KMS-11 (cell line): ENCODE data around the gene HSPA1B.

Source experiments
- H2AFZ ChIP-seq: fragments of 200-600 bp; sonication (generic); 2 replicates; pipeline ENCODE4 v1.6.1; 2016; ENCODE audit warnings: antibody characterized with exemption, mixed run types, low read depth
- H3K27ac ChIP-seq: fragments of 200-600 bp; sonication (generic); 2 replicates; pipeline ENCODE4 v1.6.1; 2016; ENCODE audit warnings: mild to moderate bottlenecking, mixed run types
- H3K27me3 ChIP-seq: fragments of 200-600 bp; sonication (generic); 2 replicates; pipeline ENCODE4 v1.6.1; 2017; ENCODE audit warnings: mild to moderate bottlenecking, low read depth, mixed run types, moderate library complexity; ENCODE audit not compliant: insufficient read depth
- H3K36me3 ChIP-seq: fragments of 200-600 bp; sonication (generic); 2 replicates; pipeline ENCODE4 v1.6.1; 2017; ENCODE audit warnings: mild to moderate bottlenecking, mixed run types; ENCODE audit not compliant: insufficient read depth
- H3K4me1 ChIP-seq: fragments of 200-600 bp; sonication (generic); 2 replicates; pipeline ENCODE4 v1.6.1; 2016; ENCODE audit warnings: mild to moderate bottlenecking, low read depth, mixed run types; ENCODE audit not compliant: poor library complexity, severe bottlenecking
- H3K4me2 ChIP-seq: fragments of 200-600 bp; sonication (generic); 2 replicates; pipeline ENCODE4 v1.7.0; 2016; ENCODE audit warnings: mild to moderate bottlenecking, mixed run types
- H3K4me3 ChIP-seq: fragments of 200-600 bp; sonication (generic); IDR thresholded peaks from 2 replicates; pipeline ENCODE4 v1.6.1; 2017; ENCODE audit warnings: low read depth, low read length, mixed read lengths; ENCODE audit not compliant: insufficient read depth
- H3K79me2 ChIP-seq: fragments of 200-600 bp; sonication (generic); 2 replicates; pipeline ENCODE4 v1.6.1; 2016; ENCODE audit warnings: low read depth, mixed run types; ENCODE audit not compliant: insufficient read depth
- H3K9ac ChIP-seq: fragments of 200-600 bp; sonication (generic); 2 replicates; pipeline ENCODE4 v1.6.1; 2016; ENCODE audit warnings: mild to moderate bottlenecking, mixed run types
- H4K20me1 ChIP-seq: fragments of 200-600 bp; sonication (generic); 2 replicates; pipeline ENCODE4 v1.6.1; 2016; ENCODE audit warnings: mild to moderate bottlenecking, mixed run types; ENCODE audit not compliant: insufficient read depth
- TF ChIP-seq, protein P1 (sequence below): fragments of 200-600 bp; sonication (generic); conservative IDR thresholded peaks from 2 replicates; pipeline ENCODE4 v1.6.1; 2017; ENCODE audit warnings: low read depth, mild to moderate bottlenecking, antibody characterized with exemption, low read length, moderate library complexity, mixed read lengths

HSPA1B gene

DNA sequence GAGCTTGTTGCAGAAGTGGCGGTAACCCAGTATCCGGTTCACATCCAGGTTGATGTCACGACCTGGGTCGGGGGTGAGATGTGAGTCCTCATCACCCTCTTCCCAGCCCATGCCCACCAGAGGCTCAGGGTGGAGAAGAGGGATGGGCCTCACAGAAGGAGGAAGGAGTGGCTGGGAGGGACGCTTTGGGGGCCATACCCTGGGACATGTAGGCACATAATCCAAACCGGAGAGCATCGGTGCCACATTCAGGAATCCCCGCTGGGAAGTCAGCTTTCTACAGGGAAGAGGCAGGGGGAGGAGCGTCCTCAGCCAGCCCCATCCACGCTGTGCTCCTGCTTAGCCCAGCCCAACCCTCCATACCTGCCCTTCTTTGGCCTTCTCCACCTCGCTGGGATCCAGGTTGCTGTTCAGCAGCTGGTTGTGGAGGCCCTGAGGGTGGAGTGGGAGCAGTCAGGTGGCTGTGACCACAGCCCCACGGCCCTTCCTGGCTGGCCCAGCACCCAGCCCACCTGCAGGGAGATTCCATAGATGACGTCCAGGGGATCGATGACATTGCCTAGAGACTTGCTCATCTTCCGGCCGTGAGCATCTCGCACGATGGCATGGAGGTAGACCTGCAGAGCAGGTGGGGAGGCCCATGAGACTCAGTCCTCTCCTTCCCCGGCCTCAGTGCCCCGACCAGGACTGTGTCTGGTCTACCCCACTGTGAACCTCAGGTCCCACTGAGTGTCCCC lies 46.9 kb upstream of the HSPA1B start:
- Histone ChIP-seq H3K36me3 (peaks cover 10% of the 10 kb centered on the region; the same call in 1 of the 2 replicates), H4K20me1 (no peaks in the 10 kb centered on the region), H3K9ac (no peak overlapping the region), H3K4me2 (no peak overlapping the region), H3K4me3 (no peak overlapping the region), H3K27me3 (no peaks in the 10 kb centered on the region), H2AFZ (no peak overlapping the region), H3K4me1 (peaks cover 33% of the 10 kb centered on the region), H3K27ac (no peak overlapping the region), H3K79me2 (no peaks in the 10 kb centered on the region)
- TF ChIP-seq, protein P1, sequence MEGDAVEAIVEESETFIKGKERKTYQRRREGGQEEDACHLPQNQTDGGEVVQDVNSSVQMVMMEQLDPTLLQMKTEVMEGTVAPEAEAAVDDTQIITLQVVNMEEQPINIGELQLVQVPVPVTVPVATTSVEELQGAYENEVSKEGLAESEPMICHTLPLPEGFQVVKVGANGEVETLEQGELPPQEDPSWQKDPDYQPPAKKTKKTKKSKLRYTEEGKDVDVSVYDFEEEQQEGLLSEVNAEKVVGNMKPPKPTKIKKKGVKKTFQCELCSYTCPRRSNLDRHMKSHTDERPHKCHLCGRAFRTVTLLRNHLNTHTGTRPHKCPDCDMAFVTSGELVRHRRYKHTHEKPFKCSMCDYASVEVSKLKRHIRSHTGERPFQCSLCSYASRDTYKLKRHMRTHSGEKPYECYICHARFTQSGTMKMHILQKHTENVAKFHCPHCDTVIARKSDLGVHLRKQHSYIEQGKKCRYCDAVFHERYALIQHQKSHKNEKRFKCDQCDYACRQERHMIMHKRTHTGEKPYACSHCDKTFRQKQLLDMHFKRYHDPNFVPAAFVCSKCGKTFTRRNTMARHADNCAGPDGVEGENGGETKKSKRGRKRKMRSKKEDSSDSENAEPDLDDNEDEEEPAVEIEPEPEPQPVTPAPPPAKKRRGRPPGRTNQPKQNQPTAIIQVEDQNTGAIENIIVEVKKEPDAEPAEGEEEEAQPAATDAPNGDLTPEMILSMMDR: no peak

DNA sequence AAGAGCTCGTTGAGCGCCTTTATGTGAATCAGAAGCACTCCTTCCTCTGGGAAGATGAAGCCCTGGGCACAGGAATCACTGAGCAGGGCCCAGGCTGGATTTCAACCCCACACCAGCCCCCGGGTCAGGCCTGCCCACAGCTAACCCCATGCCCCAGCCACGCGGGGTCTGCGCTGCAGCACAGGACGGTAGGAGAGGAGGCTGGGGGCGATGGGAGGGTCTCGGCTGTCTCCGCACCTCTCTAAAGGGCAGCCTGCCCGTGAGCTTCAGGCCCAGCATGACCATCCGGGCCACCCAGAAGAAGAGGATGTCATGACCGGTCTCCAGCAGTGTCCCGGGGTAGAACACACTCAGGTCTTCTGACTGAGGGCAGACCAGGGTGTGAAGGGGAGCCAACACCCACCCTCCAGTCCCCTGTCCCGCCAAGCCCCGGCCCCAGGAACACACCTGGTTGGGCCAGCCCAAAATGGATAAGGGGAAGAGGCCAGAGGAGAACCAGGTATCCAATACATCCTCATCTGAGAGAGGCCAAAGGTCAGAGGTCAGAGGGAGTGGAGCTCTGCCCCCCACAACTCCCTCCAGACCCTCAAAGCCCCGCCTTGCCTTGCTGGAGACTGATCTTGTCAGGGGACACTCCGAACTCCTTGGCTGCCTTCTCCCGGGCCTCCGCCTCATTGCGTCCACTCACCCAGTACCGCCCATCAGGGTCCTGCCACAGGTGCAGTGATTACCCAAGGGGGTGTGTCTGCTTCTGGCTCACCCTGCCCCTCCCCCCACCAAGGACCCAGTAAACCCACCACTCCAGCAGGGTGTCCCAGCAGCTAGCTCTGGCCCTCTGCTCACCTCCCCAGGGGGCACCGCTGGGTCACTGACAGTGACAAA lies 46.1 kb upstream of the HSPA1B start:
- TF ChIP-seq, protein P1: no peak
- Histone ChIP-seq H3K79me2 (no peaks in the 10 kb centered on the region), H3K4me3 (no peak overlapping the region), H3K27me3 (no peaks in the 10 kb centered on the region), H3K36me3 (peaks cover 11% of the 10 kb centered on the region; the same call in 1 of the 2 replicates), H3K4me1 (peaks cover 25% of the 10 kb centered on the region), H3K4me2 (no peak overlapping the region), H4K20me1 (no peaks in the 10 kb centered on the region), H2AFZ (no peak overlapping the region), H3K9ac (no peak overlapping the region), H3K27ac (no peak overlapping the region)

DNA sequence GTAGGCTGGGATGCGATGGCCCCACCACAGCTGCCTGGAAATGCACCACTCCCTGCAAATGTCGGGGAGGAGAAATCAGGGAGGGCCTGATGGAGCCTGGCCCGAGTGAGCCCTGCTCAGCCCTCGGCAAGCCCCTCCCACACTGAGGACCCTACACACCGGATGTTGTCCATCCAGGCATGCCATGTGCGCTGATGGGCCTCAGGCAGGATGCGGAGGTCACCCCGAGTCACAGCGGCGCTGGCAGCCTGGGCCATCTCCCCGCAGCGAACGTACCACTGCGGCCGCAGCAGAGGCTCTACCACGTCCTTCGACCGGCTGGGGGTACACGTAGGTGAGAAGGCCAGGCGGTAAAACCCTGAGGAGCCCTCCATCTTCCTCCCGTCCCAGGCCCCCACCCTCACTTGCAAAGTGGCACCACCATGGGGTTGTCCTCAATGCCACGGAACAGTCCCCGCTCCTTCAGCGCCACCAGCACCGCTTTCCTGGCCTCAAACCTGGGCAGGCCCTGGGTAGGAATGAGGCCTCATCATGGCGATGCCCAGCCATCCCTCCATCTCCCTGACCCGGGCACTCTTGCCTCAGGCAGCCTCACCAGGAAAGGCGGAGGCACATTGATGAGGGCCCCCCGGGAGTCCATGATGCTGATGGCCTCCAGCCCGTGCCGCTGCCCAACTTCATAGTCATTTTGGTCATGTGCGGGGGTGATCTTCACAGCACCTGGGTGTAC lies 45.2 kb upstream of the HSPA1B start:
- H3K4me3 ChIP-seq: no peak overlapping the region
- no peaks in the 10 kb centered on the region for H3K27me3 ChIP-seq
- H3K9ac ChIP-seq: no peak overlapping the region
- no peak overlapping the region for H3K4me2 ChIP-seq
- H3K36me3 ChIP-seq: peaks cover 11% of the 10 kb centered on the region; the same call in 1 of the 2 replicates
- TF ChIP-seq, protein P1: no peak
- H3K4me1 ChIP-seq: peaks cover 20% of the 10 kb centered on the region
- no peak overlapping the region for H2AFZ ChIP-seq
- H3K79me2 ChIP-seq: no peaks in the 10 kb centered on the region
- H4K20me1 ChIP-seq: no peaks in the 10 kb centered on the region
- H3K27ac ChIP-seq: no peak overlapping the region

DNA sequence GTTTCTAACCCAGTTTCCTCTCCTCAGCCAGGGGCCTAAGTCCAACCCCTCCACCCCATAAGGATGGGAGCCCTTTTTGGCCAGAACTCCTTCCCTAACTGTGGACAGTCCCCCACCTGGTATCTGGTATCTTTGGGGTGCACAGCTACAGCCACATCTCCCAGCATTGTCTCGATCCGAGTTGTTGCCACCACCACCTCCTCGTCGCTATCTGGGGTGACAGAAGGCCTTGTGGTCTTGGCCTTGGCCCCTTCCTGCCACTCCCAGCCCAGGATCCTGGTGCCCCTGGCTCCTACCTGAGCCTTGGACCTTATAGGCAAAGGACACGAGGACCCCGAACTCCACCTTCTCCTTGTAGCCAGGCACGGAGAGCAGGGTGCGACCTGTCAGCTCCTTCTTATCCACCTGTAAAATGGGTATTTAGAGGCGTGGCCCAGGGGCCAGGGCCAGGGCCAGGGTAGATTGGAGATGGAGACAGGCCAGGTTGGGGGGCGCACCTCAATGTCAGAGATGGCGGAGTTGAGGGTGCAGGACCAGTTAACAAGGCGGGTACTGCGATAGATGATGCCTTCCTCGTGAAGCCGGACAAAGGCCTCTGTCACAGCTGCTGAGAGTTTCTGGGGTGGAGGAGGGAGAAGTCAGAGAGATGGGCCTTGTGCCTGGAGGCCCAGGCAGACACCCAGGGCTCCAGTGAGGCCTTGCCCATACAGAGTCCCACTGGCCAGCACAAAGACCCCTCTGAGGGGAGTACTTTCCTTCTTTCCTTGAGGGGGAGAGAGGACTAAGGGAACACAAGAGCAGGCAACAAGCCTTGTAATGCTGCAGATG lies 43.2 kb upstream of the HSPA1B start:
- Histone ChIP-seq H3K27ac (no peak overlapping the region), H3K4me1 (peaks cover 23% of the 10 kb centered on the region), H3K36me3 (peaks cover 11% of the 10 kb centered on the region; the same call in 1 of the 2 replicates), H3K79me2 (no peaks in the 10 kb centered on the region), H3K9ac (no peak overlapping the region), H4K20me1 (no peaks in the 10 kb centered on the region), H3K27me3 (no peaks in the 10 kb centered on the region), H3K4me2 (no peak overlapping the region), H2AFZ (no peak overlapping the region), H3K4me3 (no peak overlapping the region)
- TF ChIP-seq, protein P1: no peak
